Calu3 (cell line): ENCODE measurements around the gene GMDS. TPM values are rescaled to one million over a fixed set of nuclear protein-coding genes. Genes with fewer than 3 reads are reported as not detected.

Source experiments
- BruUV-seq: library from RNA; stranded (reverse); fragments of 400-500 nt; replicated peaks from 2 replicates; lab custom pipeline; 2021; lab: Mats Ljungman, UMichigan
- CTCF ChIA-PET: fragments of 300-600 bp; sonication (Branson Sonifier 250); formaldehyde crosslinking; loops from one replicate; lab custom pipeline; 2022; ENCODE audit warnings: antibody characterized with exemption; lab: Charles Lee
- DNase-seq: peaks from one replicate; pipeline ENCODE4 v3.0.0; 2022
- H3K27ac Mint-ChIP-seq: one replicate; pipeline ENCODE4 v1.8.0; 2022; ENCODE audit warnings: mixed read lengths; ENCODE audit not compliant: unreplicated experiment
- H3K27me3 Mint-ChIP-seq: one replicate; pipeline ENCODE4 v1.8.0; 2022; ENCODE audit warnings: mixed read lengths; ENCODE audit not compliant: unreplicated experiment
- H3K36me3 Mint-ChIP-seq: one replicate; pipeline ENCODE4 v1.8.0; 2022; ENCODE audit warnings: mild to moderate bottlenecking, moderate library complexity, mixed read lengths; ENCODE audit not compliant: insufficient read depth, unreplicated experiment
- H3K4me1 Mint-ChIP-seq: one replicate; pipeline ENCODE4 v1.8.0; 2022; ENCODE audit warnings: mild to moderate bottlenecking, low read depth, mixed read lengths; ENCODE audit not compliant: unreplicated experiment
- H3K4me3 Mint-ChIP-seq: one replicate; pipeline ENCODE4 v1.8.0; 2022; ENCODE audit warnings: mild to moderate bottlenecking, low read depth, moderate library complexity, mixed read lengths; ENCODE audit not compliant: unreplicated experiment
- H3K9me3 Mint-ChIP-seq: one replicate; pipeline ENCODE4 v1.8.0; 2022; ENCODE audit warnings: low read depth, mixed read lengths; ENCODE audit not compliant: unreplicated experiment
- CTCF ChIP-seq: fragments of 200-600 bp; IDR thresholded peaks from one replicate; pipeline ENCODE4 v1.8.0; 2022; ENCODE audit warnings: antibody characterized with exemption; ENCODE audit not compliant: unreplicated experiment
- intact Hi-C: fragments of 100-400 bp; cut with micrococcal nuclease; formaldehyde crosslinking; loops from one replicate; pipeline ENCODE4 v1.10.0; 2022; ENCODE audit not compliant: unreplicated experiment
- total RNA-seq: library from RNA; stranded (reverse); gene quantifications from 2 replicates; pipeline ENCODE4 v1.2.3, GENCODE V29; 2022

GMDS gene
- total RNA-seq, 1 experiment from 2014 or later = 58.2 TPM

GRCh38 chr6:1577146-1577680, 668.2 kb downstream of the GMDS start:
- H3K27ac Mint-ChIP-seq = no peak overlapping the region

GRCh38 chr6:1576711-1577110, 668.7 kb downstream of the GMDS start:
- no TSS peak for BruUV-seq
- CTCF ChIA-PET = no interaction called here

More at GRCh38 chr6:1577146-1577680, 668.2 kb downstream of the GMDS start:
- intact Hi-C loops = no loop called here
- DNase-seq = no peak
- no TSS peak for BruUV-seq
- Mint-ChIP-seq H3K36me3 (no peaks in the 10 kb centered on the region), H3K4me1 (no peaks in the 10 kb centered on the region), H3K4me3 (no peak overlapping the region), H3K27me3 (peaks cover 28% of the 10 kb centered on the region), H3K9me3 (no peaks in the 10 kb centered on the region)
- no peak for TF ChIP-seq CTCF
- CTCF ChIA-PET = no interaction called here

GRCh38 chr6:1576166-1576565, 669.2 kb downstream of the GMDS start:
- no peak for DNase-seq
- no TSS peak for BruUV-seq
- H3K27ac Mint-ChIP-seq = no peak overlapping the region
- peaks cover 39% of the 10 kb centered on the region for H3K27me3 Mint-ChIP-seq
- H3K9me3 Mint-ChIP-seq = no peaks in the 10 kb centered on the region
- CTCF ChIA-PET = no interaction called here
- H3K4me1 Mint-ChIP-seq = no peaks in the 10 kb centered on the region
- intact Hi-C loops = no loop called here
- TF ChIP-seq CTCF = no peak
- no peaks in the 10 kb centered on the region for H3K36me3 Mint-ChIP-seq
- no peak overlapping the region for H3K4me3 Mint-ChIP-seq

More at GRCh38 chr6:1576711-1577110, 668.7 kb downstream of the GMDS start:
- no peak overlapping the region for H3K4me3 Mint-ChIP-seq
- peaks cover 33% of the 10 kb centered on the region for H3K27me3 Mint-ChIP-seq
- no peaks in the 10 kb centered on the region for H3K36me3 Mint-ChIP-seq
- no peak overlapping the region for H3K27ac Mint-ChIP-seq
- intact Hi-C loops = no loop called here
- DNase-seq = no peak
- H3K9me3 Mint-ChIP-seq = no peaks in the 10 kb centered on the region
- no peaks in the 10 kb centered on the region for H3K4me1 Mint-ChIP-seq
- no peak for TF ChIP-seq CTCF

GRCh38 chr6:1575210-1576041, 670.0 kb downstream of the GMDS start:
- no peak for TF ChIP-seq CTCF
- CTCF ChIA-PET = no interaction called here
- no TSS peak for BruUV-seq
- Mint-ChIP-seq H3K4me3 (no peak overlapping the region), H3K27me3 (peaks cover 40% of the 10 kb centered on the region), H3K9me3 (peaks cover 3% of the 10 kb centered on the region), H3K36me3 (no peaks in the 10 kb centered on the region), H3K27ac (no peak overlapping the region), H3K4me1 (no peaks in the 10 kb centered on the region)
- intact Hi-C loops = no loop called here
- DNase-seq = no peak
